Germinal center (tissue), 1 donor: ENCODE results near the gene ZPLD1.

Experiments used
- DNase-seq: peaks from one replicate; pipeline ENCODE4 v3.0.0; 2012; ENCODE audit warnings: mixed read lengths, low spot score

The ZPLD1 gene

GRCh38 chr3:102434715-102435114 is at the start of gene ZPLD1:
ZPLD1 (plus strand) TSS chr3:102435015; CDS start chr3:102438488, 3,473 bp downstream.
- DNase-seq, result no peak

- no peak for DNase-seq
These were observed 44.5 kb upstream of the ZPLD1 start for GRCh38 chr3:102390171-102390864.

GRCh38 chr3:102390916-102391315 is 43.9 kb upstream of the ZPLD1 start:
- DNase-seq, result no peak

- DNase-seq, result no peak
These were observed 43.3 kb upstream of the ZPLD1 start for GRCh38 chr3:102391491-102391890.

- DNase-seq, result no peak
These were observed 40.3 kb upstream of the ZPLD1 start for GRCh38 chr3:102394517-102394916.

- no peak for DNase-seq
These were observed 36.6 kb upstream of the ZPLD1 start for GRCh38 chr3:102398176-102398575.

GRCh38 chr3:102398666-102399065 is 36.1 kb upstream of the ZPLD1 start:
- no peak for DNase-seq

- no peak for DNase-seq
These were observed 34.7 kb upstream of the ZPLD1 start for GRCh38 chr3:102400142-102400541.

GRCh38 chr3:102400766-102401165 is 34.0 kb upstream of the ZPLD1 start:
- DNase-seq, result no peak

- DNase-seq, result no peak
These were observed 24.2 kb upstream of the ZPLD1 start for GRCh38 chr3:102410616-102411015.

GRCh38 chr3:102415553-102415952 is 19.3 kb upstream of the ZPLD1 start:
- DNase-seq, result no peak

- no peak for DNase-seq
These were observed 15.0 kb upstream of the ZPLD1 start for GRCh38 chr3:102419786-102420185.

GRCh38 chr3:102441832-102442231 is 7.0 kb downstream of the ZPLD1 start:
- DNase-seq, result no peak

GRCh38 chr3:102443021-102443420 is 8.2 kb downstream of the ZPLD1 start:
- no peak for DNase-seq

GRCh38 chr3:102444101-102444500 is 9.3 kb downstream of the ZPLD1 start:
- DNase-seq, result no peak

- DNase-seq, result no peak
These were observed 12.5 kb downstream of the ZPLD1 start for GRCh38 chr3:102447272-102447671.

- DNase-seq, result no peak
These were observed 14.5 kb downstream of the ZPLD1 start for GRCh38 chr3:102449341-102449740.

GRCh38 chr3:102449930-102450329 is 15.1 kb downstream of the ZPLD1 start:
- no peak for DNase-seq

- no peak for DNase-seq
These were observed 16.2 kb downstream of the ZPLD1 start for GRCh38 chr3:102450976-102451375.

GRCh38 chr3:102451543-102451942 is 16.7 kb downstream of the ZPLD1 start:
- DNase-seq, result no peak

GRCh38 chr3:102454181-102454580 is 19.4 kb downstream of the ZPLD1 start:
- DNase-seq, result no peak

- DNase-seq, result no peak
These were observed 22.8 kb downstream of the ZPLD1 start for GRCh38 chr3:102457644-102458043.

- no peak for DNase-seq
These were observed 25.8 kb downstream of the ZPLD1 start for GRCh38 chr3:102460579-102460978.

GRCh38 chr3:102464261-102464660 is 29.4 kb downstream of the ZPLD1 start:
- no peak for DNase-seq
